Fibroblast of lung (primary cell): ENCODE measurements around the gene GRAMD2B. TPM values are rescaled to one million over a fixed set of nuclear protein-coding genes. Genes with fewer than 3 reads are reported as not detected.

Experiments used
- DNase-seq, 2 donors: peaks; one replicate each; pipeline versions ENCODE4 v3.0.0 to v3.0.0-alpha.2; 2010; ENCODE audit warnings: low read depth in 2 of 2
- H2AFZ ChIP-seq: 2 replicates; pipeline ENCODE4 v1.5.1; 2012; ENCODE audit warnings: low read length, control low read depth, inconsistent platforms
- H3K27ac ChIP-seq: 2 replicates; pipeline ENCODE4 v1.5.1; 2011; ENCODE audit warnings: low read length, control low read depth; ENCODE audit not compliant: insufficient read depth
- H3K27me3 ChIP-seq: 2 replicates; pipeline ENCODE4 v1.5.1; 2011; ENCODE audit warnings: mild to moderate bottlenecking, low read length; ENCODE audit not compliant: control insufficient read depth, insufficient read depth
- H3K36me3 ChIP-seq: 2 replicates; pipeline ENCODE4 v1.5.1; 2011; ENCODE audit warnings: low read length; ENCODE audit not compliant: control insufficient read depth, insufficient read depth
- H3K4me1 ChIP-seq: 2 replicates; pipeline ENCODE4 v1.5.1; 2011; ENCODE audit warnings: low read length; ENCODE audit not compliant: control insufficient read depth, insufficient read depth; ENCODE audit errors: extremely low read depth
- H3K4me2 ChIP-seq: 2 replicates; pipeline ENCODE4 v1.5.1; 2011; ENCODE audit warnings: low read length, control low read depth; ENCODE audit not compliant: insufficient read depth; ENCODE audit errors: extremely low read depth
- H3K4me3 ChIP-seq, 4 experiments: fragments of 200-600 bp in 1 of 4; sonication (generic) in 1 of 4; replicated peaks in 1 of 4; 2 replicates each; pipeline ENCODE4 v1.5.1; 2011 to 2016; ENCODE audit warnings: low read length in 4 of 4, low read depth in 3 of 4, mild to moderate bottlenecking in 3 of 4, control low read depth in 2 of 4, inconsistent platforms in 1 of 4, mixed read lengths in 1 of 4; ENCODE audit not compliant: insufficient read depth in 1 of 4; ENCODE audit errors: control extremely low read depth in 1 of 4
- H3K79me2 ChIP-seq: 2 replicates; pipeline ENCODE4 v1.5.1; 2012; ENCODE audit warnings: mild to moderate bottlenecking, low read length, inconsistent platforms; ENCODE audit not compliant: control insufficient read depth, insufficient read depth
- H3K9ac ChIP-seq: 2 replicates; pipeline ENCODE4 v1.5.1; 2011; ENCODE audit warnings: mild to moderate bottlenecking, low read length, control low read depth; ENCODE audit not compliant: insufficient read depth
- H3K9me3 ChIP-seq: 2 replicates; pipeline ENCODE4 v1.5.1; 2012; ENCODE audit warnings: low read depth, low read length; ENCODE audit not compliant: control insufficient read depth, insufficient read depth
- H4K20me1 ChIP-seq: 2 replicates; pipeline ENCODE4 v1.5.1; 2011; ENCODE audit warnings: low read length; ENCODE audit not compliant: control insufficient read depth, insufficient read depth; ENCODE audit errors: extremely low read depth
- CTCF ChIP-seq, 2 donors: IDR thresholded peaks in 1 of 2; conservative IDR thresholded peaks in 1 of 2; 1 replicate in 1 of 2; 2 replicates in 1 of 2; pipeline ENCODE4 v1.5.1; 2011 to 2012; ENCODE audit warnings: low read length in 2 of 2, control low read depth in 1 of 2, inconsistent platforms in 1 of 2, low read depth in 1 of 2, mild to moderate bottlenecking in 1 of 2
- EZH2 ChIP-seq: IDR thresholded peaks from 2 replicates; pipeline ENCODE4 v1.5.1; 2012; ENCODE audit warnings: low read length, control low read depth, mild to moderate bottlenecking; ENCODE audit errors: missing control alignments
- polyA plus RNA-seq, 2 donors: library from polyadenylated mRNA; depleted of rRNA in 1 of 2; stranded (reverse) in 1 of 2; unstranded in 1 of 2; fragments of >200 nt; gene quantifications; 2 replicates each; pipeline ENCODE4 v1.2.1, GENCODE V29; 2011 to 2012; ENCODE audit warnings: missing spikeins in 1 of 2
- total RNA-seq: library from RNA; depleted of rRNA; stranded (reverse); fragments of >200 nt; gene quantifications from 2 replicates; pipeline ENCODE4 v1.2.1, GENCODE V29; 2014

The GRAMD2B gene
- total and polyA plus RNA-seq, 2 donors (not counting 1 experiment from before 2014, with no cell fraction given): 21.3 to 37.6 TPM

GRCh38 chr5:126511961-126512360, 88.8 kb downstream of the GRAMD2B start:
- Histone ChIP-seq H3K9me3 (no peaks in the 10 kb centered on the region), H3K79me2 (no peaks in the 10 kb centered on the region), H3K4me2 (no peak overlapping the region), H3K27me3 (no peaks in the 10 kb centered on the region), H3K4me3 (no peak overlapping the region), H3K36me3 (no peaks in the 10 kb centered on the region), H3K9ac (no peak overlapping the region), H3K4me1 (peaks cover 8% of the 10 kb centered on the region), H2AFZ (no peak overlapping the region), H3K27ac (no peak overlapping the region), H4K20me1 (no peaks in the 10 kb centered on the region)
- no peak for DNase-seq
- TF ChIP-seq EZH2: no peak
- no peak for TF ChIP-seq CTCF (conservative IDR thresholded peaks at IDR 0.05 in 1 of 2, IDR thresholded peaks at IDR 0.05 in 1 of 2; ENCODE audit: low read depth in 1 of 2, low read length in 2 of 2)

GRCh38 chr5:126512451-126512850, 89.2 kb downstream of the GRAMD2B start:
- no peak for TF ChIP-seq EZH2
- no peak for TF ChIP-seq CTCF (conservative IDR thresholded peaks at IDR 0.05 in 1 of 2, IDR thresholded peaks at IDR 0.05 in 1 of 2; ENCODE audit: low read depth in 1 of 2, low read length in 2 of 2)
- H3K4me1 ChIP-seq: peaks cover 8% of the 10 kb centered on the region
- H2AFZ ChIP-seq: no peak overlapping the region
- no peaks in the 10 kb centered on the region for H3K9me3 ChIP-seq
- H3K4me2 ChIP-seq: no peak overlapping the region
- no peak overlapping the region for H3K9ac ChIP-seq
- no peak overlapping the region for H3K27ac ChIP-seq
- DNase-seq: no peak
- no peaks in the 10 kb centered on the region for H3K27me3 ChIP-seq
- no peaks in the 10 kb centered on the region for H3K79me2 ChIP-seq
- H4K20me1 ChIP-seq: no peaks in the 10 kb centered on the region
- no peaks in the 10 kb centered on the region for H3K36me3 ChIP-seq
- no peak overlapping the region for H3K4me3 ChIP-seq

- no peaks in the 10 kb centered on the region for H4K20me1 ChIP-seq
- peak overlapping the region; percentile 57 for H3K27ac ChIP-seq
- H3K27me3 ChIP-seq: no peaks in the 10 kb centered on the region
- no peaks in the 10 kb centered on the region for H3K36me3 ChIP-seq
- H3K4me3 ChIP-seq: no peak overlapping the region
- no peak overlapping the region for H3K9ac ChIP-seq
- DNase-seq: no peak
- no peak for TF ChIP-seq CTCF (conservative IDR thresholded peaks at IDR 0.05 in 1 of 2, IDR thresholded peaks at IDR 0.05 in 1 of 2; ENCODE audit: low read depth in 1 of 2, low read length in 2 of 2)
- no peak for TF ChIP-seq EZH2
- peaks cover 8% of the 10 kb centered on the region for H3K4me1 ChIP-seq
- peak overlapping the region; percentile 59 for H2AFZ ChIP-seq
- H3K79me2 ChIP-seq: no peaks in the 10 kb centered on the region
- H3K9me3 ChIP-seq: no peaks in the 10 kb centered on the region
- peak overlapping the region; percentile 73 for H3K4me2 ChIP-seq
Observed at GRCh38 chr5:126513302-126513701, 90.1 kb downstream of the GRAMD2B start.
